MM.1S (cell line): Measurements from ENCODE around the gene PRPF6.

Experiments
- DNase-seq: peaks from one replicate; pipeline ENCODE4 v3.0.0-alpha.2; 2015
- H2AFZ ChIP-seq: fragments of 300-600 bp; sonication (generic); 2 replicates; pipeline ENCODE4 v1.6.0; 2016; ENCODE audit warnings: antibody characterized with exemption, low read length
- H3F3A ChIP-seq: fragments of 300-600 bp; sonication (generic); 2 replicates; pipeline ENCODE4 v1.6.1; 2016; ENCODE audit warnings: mild to moderate bottlenecking, antibody characterized with exemption, low read length, moderate library complexity, mixed read lengths; ENCODE audit not compliant: insufficient read depth
- H3K27ac ChIP-seq: fragments of 300-600 bp; sonication (generic); 2 replicates; pipeline ENCODE4 v1.5.1; 2016; ENCODE audit warnings: mild to moderate bottlenecking, low read length
- H3K27me3 ChIP-seq: fragments of 300-600 bp; sonication (generic); replicated peaks from 2 replicates; pipeline ENCODE4 v1.6.0; 2016; ENCODE audit warnings: low read length; ENCODE audit not compliant: insufficient read depth
- H3K36me3 ChIP-seq: fragments of 300-600 bp; sonication (generic); replicated peaks from 2 replicates; pipeline ENCODE4 v1.6.1; 2016; ENCODE audit warnings: mild to moderate bottlenecking, low read length, mixed read lengths; ENCODE audit not compliant: insufficient read depth
- H3K4me1 ChIP-seq: fragments of 300-600 bp; sonication (generic); 2 replicates; pipeline ENCODE4 v1.6.1; 2016; ENCODE audit warnings: low read length, mixed read lengths
- H3K4me2 ChIP-seq: fragments of 300-600 bp; sonication (generic); 2 replicates; pipeline ENCODE4 v1.6.0; 2016; ENCODE audit warnings: low read depth, low read length
- H3K4me3 ChIP-seq: fragments of 300-600 bp; sonication (generic); 2 replicates; pipeline ENCODE4 v1.5.1; 2016; ENCODE audit warnings: low read length, mixed read lengths
- H3K79me2 ChIP-seq: fragments of 300-600 bp; sonication (generic); 2 replicates; pipeline ENCODE4 v1.6.1; 2016; ENCODE audit warnings: mixed run types, low read length, mixed read lengths
- H3K9ac ChIP-seq: fragments of 300-600 bp; sonication (generic); 2 replicates; pipeline ENCODE4 v1.6.1; 2016; ENCODE audit warnings: low read length, mixed read lengths
- H3K9me2 ChIP-seq: fragments of 300-600 bp; sonication (generic); replicated peaks from 2 replicates; pipeline ENCODE4 v1.6.1; 2016; ENCODE audit warnings: mild to moderate bottlenecking, low read length, mixed read lengths; ENCODE audit not compliant: insufficient read depth
- H3K9me3 ChIP-seq: fragments of 300-600 bp; sonication (generic); replicated peaks from 2 replicates; pipeline ENCODE4 v1.6.1; 2016; ENCODE audit warnings: mild to moderate bottlenecking, low read length, mixed read lengths; ENCODE audit not compliant: insufficient read depth
- H4K20me1 ChIP-seq: fragments of 300-600 bp; sonication (generic); 2 replicates; pipeline ENCODE4 v1.6.1; 2016; ENCODE audit warnings: mild to moderate bottlenecking, low read length, moderate library complexity, mixed read lengths; ENCODE audit not compliant: insufficient read depth
- EZH2 ChIP-seq: fragments of 300-600 bp; sonication (generic); optimal IDR thresholded peaks from 2 replicates; pipeline ENCODE3; 2017; ENCODE audit warnings: low read depth, mild to moderate bottlenecking, antibody characterized with exemption, low read length, mixed read lengths
- EZH2phosphoT487 ChIP-seq: fragments of 300-600 bp; sonication (generic); IDR thresholded peaks from 2 replicates; pipeline ENCODE4 v1.6.1; 2018; ENCODE audit warnings: antibody characterized with exemption, low read length
- TF ChIP-seq, protein P1 (sequence below): fragments of 300-600 bp; sonication (generic); IDR thresholded peaks from 2 replicates; pipeline ENCODE4 v1.5.1; 2016; ENCODE audit warnings: antibody characterized with exemption, low read length, mixed read lengths

Gene PRPF6

DNA sequence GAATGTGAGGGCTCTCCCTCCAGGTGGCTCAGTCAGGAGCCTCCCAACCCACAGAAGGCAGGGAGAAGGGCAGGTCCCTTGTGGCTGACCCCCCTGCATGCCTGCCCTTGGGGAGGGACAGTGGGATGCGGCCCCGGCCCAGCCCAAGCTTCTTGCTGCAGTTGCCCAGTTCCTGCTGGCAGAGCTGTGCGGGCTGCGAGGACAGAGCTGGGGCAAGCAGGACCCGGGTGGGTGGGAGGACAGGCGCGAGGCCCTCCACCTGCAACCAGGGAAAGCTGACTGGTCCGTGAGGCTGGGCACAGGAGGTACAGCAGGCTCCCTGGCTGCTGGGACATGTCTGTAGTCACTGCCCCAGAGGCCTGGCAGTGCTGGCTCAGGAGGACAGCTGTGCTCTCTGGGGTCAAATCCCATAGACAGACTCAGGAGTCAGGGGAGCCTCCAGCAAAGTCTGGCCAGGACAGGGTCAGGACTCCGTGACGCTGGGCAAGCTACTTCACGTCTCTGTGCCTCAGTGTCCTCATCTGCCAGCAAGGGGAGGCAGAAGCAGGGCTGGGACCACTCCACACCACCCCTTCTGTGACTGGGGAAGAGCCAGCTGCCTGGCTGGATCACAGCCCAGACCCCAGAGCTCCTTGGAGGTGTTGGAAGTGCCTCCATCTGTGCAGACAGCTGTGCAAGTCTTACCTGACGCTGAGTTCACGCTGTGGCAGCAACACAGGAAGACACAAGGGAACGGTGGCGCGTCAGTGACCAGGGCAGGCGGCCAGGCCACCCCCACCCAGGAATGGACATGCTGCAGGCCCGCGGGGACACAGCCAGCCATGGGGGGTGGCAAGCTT lies 37.7 kb upstream of the PRPF6 start:
- Histone ChIP-seq H3K36me3 (no peaks in the 10 kb centered on the region; the same call in 1 of the 2 replicates), H3K9me3 (no peaks in the 10 kb centered on the region), H3K27ac (no peak overlapping the region), H3K4me2 (no peak overlapping the region), H3K9ac (no peak overlapping the region), H4K20me1 (peaks cover 8% of the 10 kb centered on the region; the same call in 1 of the 2 replicates), H3K4me3 (no peak overlapping the region), H3K4me1 (no peaks in the 10 kb centered on the region), H3K27me3 (no peaks in the 10 kb centered on the region), H3K79me2 (peaks cover 41% of the 10 kb centered on the region), H2AFZ (no peak overlapping the region), H3F3A (no peaks in the 10 kb centered on the region), H3K9me2 (no peaks in the 10 kb centered on the region)
- TF ChIP-seq EZH2, result no peak
- TF ChIP-seq EZH2phosphoT487, result no peak
- TF ChIP-seq, protein P1, sequence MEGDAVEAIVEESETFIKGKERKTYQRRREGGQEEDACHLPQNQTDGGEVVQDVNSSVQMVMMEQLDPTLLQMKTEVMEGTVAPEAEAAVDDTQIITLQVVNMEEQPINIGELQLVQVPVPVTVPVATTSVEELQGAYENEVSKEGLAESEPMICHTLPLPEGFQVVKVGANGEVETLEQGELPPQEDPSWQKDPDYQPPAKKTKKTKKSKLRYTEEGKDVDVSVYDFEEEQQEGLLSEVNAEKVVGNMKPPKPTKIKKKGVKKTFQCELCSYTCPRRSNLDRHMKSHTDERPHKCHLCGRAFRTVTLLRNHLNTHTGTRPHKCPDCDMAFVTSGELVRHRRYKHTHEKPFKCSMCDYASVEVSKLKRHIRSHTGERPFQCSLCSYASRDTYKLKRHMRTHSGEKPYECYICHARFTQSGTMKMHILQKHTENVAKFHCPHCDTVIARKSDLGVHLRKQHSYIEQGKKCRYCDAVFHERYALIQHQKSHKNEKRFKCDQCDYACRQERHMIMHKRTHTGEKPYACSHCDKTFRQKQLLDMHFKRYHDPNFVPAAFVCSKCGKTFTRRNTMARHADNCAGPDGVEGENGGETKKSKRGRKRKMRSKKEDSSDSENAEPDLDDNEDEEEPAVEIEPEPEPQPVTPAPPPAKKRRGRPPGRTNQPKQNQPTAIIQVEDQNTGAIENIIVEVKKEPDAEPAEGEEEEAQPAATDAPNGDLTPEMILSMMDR, result no peak
- no peak for DNase-seq

DNA sequence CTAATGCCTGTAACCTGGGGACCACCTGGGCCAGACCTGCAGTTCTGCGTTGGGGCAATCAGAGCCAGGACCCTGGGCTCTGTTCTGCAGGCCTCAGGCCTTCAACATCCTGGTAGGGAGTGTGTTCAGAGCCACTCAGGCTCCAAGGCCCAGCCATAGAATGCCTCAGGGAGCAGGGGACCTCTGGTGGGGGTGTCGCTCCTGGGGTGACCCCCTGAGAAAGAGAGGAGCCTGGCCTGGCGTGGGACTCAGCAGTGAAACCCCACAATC lies 37.2 kb upstream of the PRPF6 start:
- Histone ChIP-seq H3K4me3 (no peak overlapping the region), H2AFZ (no peak overlapping the region), H3K4me1 (peaks cover 2% of the 10 kb centered on the region; the same call in 1 of the 2 replicates), H3K79me2 (peaks cover 45% of the 10 kb centered on the region), H3K9me3 (no peaks in the 10 kb centered on the region), H3F3A (peaks cover 2% of the 10 kb centered on the region), H3K4me2 (no peak overlapping the region), H3K27ac (no peak overlapping the region), H3K9me2 (no peaks in the 10 kb centered on the region), H4K20me1 (peaks cover 10% of the 10 kb centered on the region; the same call in 1 of the 2 replicates), H3K36me3 (no peaks in the 10 kb centered on the region; the same call in 1 of the 2 replicates), H3K27me3 (no peaks in the 10 kb centered on the region), H3K9ac (no peak overlapping the region)
- no peak for DNase-seq
- TF ChIP-seq EZH2 (no peak), EZH2phosphoT487 (no peak)
- TF ChIP-seq, protein P1, result no peak

DNA sequence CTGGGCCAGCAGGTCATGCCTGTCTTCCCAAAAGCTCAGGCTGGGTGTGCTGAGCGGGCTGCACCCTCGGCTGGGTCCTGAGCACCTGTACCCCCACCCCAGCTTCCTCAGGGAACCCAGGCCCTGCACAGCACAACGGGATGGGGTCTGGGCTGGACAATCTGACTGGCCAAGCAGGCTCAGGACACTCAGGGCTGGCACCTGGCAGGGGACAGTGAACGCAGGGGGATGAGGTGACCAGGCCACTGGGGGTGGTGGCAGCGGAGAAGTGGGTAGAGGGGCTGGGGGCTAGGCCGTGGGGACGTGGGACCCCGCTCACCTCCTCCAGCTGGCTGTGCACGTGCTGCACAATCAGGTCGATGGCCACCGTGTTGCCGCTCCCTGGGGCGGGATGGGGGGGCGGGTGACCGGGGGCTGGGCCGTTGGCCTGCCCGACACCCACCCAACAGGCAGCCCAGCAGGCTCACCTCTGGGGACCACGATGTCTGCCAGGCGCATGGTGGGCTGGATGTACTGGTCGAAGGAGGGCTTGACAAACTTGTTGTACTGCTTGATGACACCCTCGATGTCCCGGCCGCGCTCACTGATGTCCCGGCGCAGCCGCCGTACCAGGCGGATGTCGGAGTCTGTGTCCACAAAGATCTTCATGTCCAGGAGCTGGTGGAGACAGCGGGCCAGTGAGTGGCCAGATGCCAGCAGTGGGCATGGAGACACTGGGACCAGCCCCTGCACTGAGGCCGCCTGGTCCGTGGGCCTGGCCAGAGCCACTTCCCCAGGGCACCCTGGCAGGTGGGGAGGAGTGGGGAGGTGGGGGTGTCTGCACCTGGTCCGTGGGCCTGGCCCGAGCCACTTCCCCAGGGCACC lies 36.6 kb upstream of the PRPF6 start:
- no peak for TF ChIP-seq EZH2
- TF ChIP-seq, protein P1, result no peak
- TF ChIP-seq EZH2phosphoT487, result no peak
- H3K27ac ChIP-seq, result no peak overlapping the region
- H2AFZ ChIP-seq, result no peak overlapping the region
- peaks cover 47% of the 10 kb centered on the region for H3K79me2 ChIP-seq
- no peak overlapping the region for H3K4me2 ChIP-seq
- peaks cover 5% of the 10 kb centered on the region for H3F3A ChIP-seq
- H3K9ac ChIP-seq, result no peak overlapping the region
- no peaks in the 10 kb centered on the region for H3K9me3 ChIP-seq
- no peak for DNase-seq
- H3K36me3 ChIP-seq, result no peaks in the 10 kb centered on the region; the same call in 1 of the 2 replicates
- H3K9me2 ChIP-seq, result no peaks in the 10 kb centered on the region
- peaks cover 10% of the 10 kb centered on the region; the same call in 1 of the 2 replicates for H4K20me1 ChIP-seq
- no peak overlapping the region for H3K4me3 ChIP-seq
- H3K4me1 ChIP-seq, result peaks cover 3% of the 10 kb centered on the region; the same call in 1 of the 2 replicates
- H3K27me3 ChIP-seq, result no peaks in the 10 kb centered on the region
